ENCODE measurements around the gene UBE2V1. TPM values are rescaled to one million over a fixed set of nuclear protein-coding genes. Genes with fewer than 3 reads are reported as not detected.

Gene UBE2V1
- total and polyA plus RNA-seq, 2 of the 13 experiments (the other 11 are each of a cell fraction or from before 2014, with no cell fraction given): 81.3 to 132 TPM

GRCh38 chr20:50071039-50071888 lies 41.7 kb downstream of the UBE2V1 start (continued):
- no peak for TF ChIP-seq ZBTB40 (IDR thresholded peaks at IDR 0.05)
- TF ChIP-seq ZBTB40 (CRISPR knock-in tag; IDR thresholded peaks at IDR 0.05): peak; percentile 69
- TF ChIP-seq ZNF331 (CRISPR knock-in tag; IDR thresholded peaks at IDR 0.05): peak; percentile 93
- TF ChIP-seq HMGXB3 (CRISPR knock-in tag; IDR thresholded peaks at IDR 0.05; ENCODE audit: borderline replicate concordance): peak; percentile 87
- TF ChIP-seq ZMAT5 (CRISPR knock-in tag; IDR thresholded peaks at IDR 0.05; ENCODE audit: borderline replicate concordance, low read depth): no peak
- TF ChIP-seq HNF1A (IDR thresholded peaks at IDR 0.05; ENCODE audit: low read depth): no peak
- TF ChIP-seq HNF1A (CRISPR knock-in tag; IDR thresholded peaks at IDR 0.05; ENCODE audit: borderline replicate concordance): peak; percentile 69; the same call in 1 of the 2 replicates
- no peak for TF ChIP-seq PRMT3 (CRISPR knock-in tag; IDR thresholded peaks at IDR 0.05; ENCODE audit: borderline replicate concordance, low read depth)
- TF ChIP-seq POLR2AphosphoS2 (IDR thresholded peaks at IDR 0.05; ENCODE audit: low read depth, low read length): no peak
